Ascending aorta (tissue), 2 donors: ENCODE data around the gene OPALIN. TPM values are rescaled to one million over a fixed set of nuclear protein-coding genes. Genes with fewer than 3 reads are reported as not detected.

Experiments used
- DNase-seq, 2 donors: peaks; one replicate each; pipeline ENCODE4 v3.0.0-alpha.2; 2019; ENCODE audit warnings: low spot score in 2 of 2
- H3K27ac ChIP-seq, 2 donors: fragments of 200-600 bp; sonication (generic); one replicate each; pipeline ENCODE4 v1.5.1; 2016 to 2017; ENCODE audit warnings: mild to moderate bottlenecking in 1 of 2
- H3K27me3 ChIP-seq: fragments of 200-600 bp; sonication (generic); one replicate; pipeline ENCODE4 v1.5.1; 2017
- H3K36me3 ChIP-seq, 2 donors: fragments of 200-600 bp; sonication (generic); one replicate each; pipeline ENCODE4 v1.5.1; 2016
- H3K4me1 ChIP-seq, 2 donors: fragments of 200-600 bp; sonication (generic); one replicate each; pipeline ENCODE4 v1.5.1; 2016 to 2017; ENCODE audit warnings: mild to moderate bottlenecking in 1 of 2
- H3K4me3 ChIP-seq, 2 donors: fragments of 200-600 bp; sonication (generic); one replicate each; pipeline ENCODE4 v1.5.1; 2016 to 2017; ENCODE audit warnings: mild to moderate bottlenecking in 1 of 2
- H3K9me3 ChIP-seq, 2 donors: fragments of 200-600 bp; sonication (generic); one replicate each; pipeline ENCODE4 v1.5.1; 2016
- CTCF ChIP-seq, 3 experiments: fragments of 200-600 bp in 2 of 3; fragments of 450-650 bp in 1 of 3; sonication (generic) in 2 of 3; IDR thresholded peaks; one replicate each; pipeline ENCODE4 v1.5.1; 2016 to 2019; ENCODE audit warnings: antibody characterized with exemption in 3 of 3, mild to moderate bottlenecking in 1 of 3, moderate library complexity in 1 of 3
- intact Hi-C: fragments of 100-400 bp; cut with DNase I; formaldehyde crosslinking; loops from one replicate; pipeline ENCODE4 v1.15.1; 2023
- total RNA-seq: library from RNA; depleted of rRNA; stranded (reverse); fragments of >200 nt; gene quantifications from one replicate; pipeline ENCODE4 v1.1.0, GENCODE V29; 2016

OPALIN gene
- total RNA-seq, 1 donor from 2014 or later, result not detected

GRCh38 chr10:96337106-96337505 lies 21.7 kb downstream of the OPALIN start:
- no peak for TF ChIP-seq CTCF (IDR thresholded peaks at IDR 0.05)
- no peak for DNase-seq
- Histone ChIP-seq H3K36me3 (no peaks in the 10 kb centered on the region), H3K4me3 (no peak overlapping the region), H3K27ac (no peak overlapping the region), H3K4me1 (no peaks in the 10 kb centered on the region), H3K9me3 (no peaks in the 10 kb centered on the region), H3K27me3 (no peaks in the 10 kb centered on the region)
- intact Hi-C loops, result no loop called here

GRCh38 chr10:96334616-96335526 lies 23.9 kb downstream of the OPALIN start:
- no peak for DNase-seq
- H3K27me3 ChIP-seq, result no peaks in the 10 kb centered on the region
- intact Hi-C loops, result no loop called here
- TF ChIP-seq CTCF (IDR thresholded peaks at IDR 0.05), result peak; percentile 17 to 76 (median 66)
- no peak overlapping the region for H3K27ac ChIP-seq
- no peaks in the 10 kb centered on the region for H3K36me3 ChIP-seq
- no peak overlapping the region for H3K4me3 ChIP-seq
- no peaks in the 10 kb centered on the region for H3K9me3 ChIP-seq
- H3K4me1 ChIP-seq, result no peaks in the 10 kb centered on the region

- Histone ChIP-seq H3K4me1 (no peaks in the 10 kb centered on the region), H3K4me3 (no peak overlapping the region), H3K9me3 (no peaks in the 10 kb centered on the region), H3K36me3 (no peaks in the 10 kb centered on the region), H3K27ac (no peak overlapping the region), H3K27me3 (no peaks in the 10 kb centered on the region)
- DNase-seq, result no peak
- intact Hi-C loops, result no loop called here
- TF ChIP-seq CTCF (IDR thresholded peaks at IDR 0.05), result no peak
Observed at GRCh38 chr10:96333101-96333500, 25.7 kb downstream of the OPALIN start.

- no peak for DNase-seq
- Histone ChIP-seq H3K4me1 (no peaks in the 10 kb centered on the region), H3K4me3 (no peak overlapping the region), H3K36me3 (no peaks in the 10 kb centered on the region), H3K27me3 (no peaks in the 10 kb centered on the region), H3K27ac (no peak overlapping the region), H3K9me3 (no peaks in the 10 kb centered on the region)
- intact Hi-C loops, result no loop called here
- no peak for TF ChIP-seq CTCF (IDR thresholded peaks at IDR 0.05)
Observed at GRCh38 chr10:96327462-96327861, 31.3 kb downstream of the OPALIN start.

- Histone ChIP-seq H3K9me3 (no peaks in the 10 kb centered on the region), H3K27me3 (no peaks in the 10 kb centered on the region), H3K4me3 (no peak overlapping the region), H3K27ac (no peak overlapping the region), H3K4me1 (no peaks in the 10 kb centered on the region), H3K36me3 (no peaks in the 10 kb centered on the region)
- no peak for TF ChIP-seq CTCF (IDR thresholded peaks at IDR 0.05)
- intact Hi-C loops, result no loop called here
- DNase-seq, result no peak
Observed at GRCh38 chr10:96325719-96326373, 33.0 kb downstream of the OPALIN start.
